GM23248 (cell line): Measurements from ENCODE around the gene RHOG.

ENCODE experiments used
- EZH2 ChIP-seq: fragments of 200-600 bp; sonication (generic); IDR thresholded peaks from 2 replicates; pipeline ENCODE4 v1.6.1; 2018; ENCODE audit warnings: antibody characterized with exemption, mild to moderate bottlenecking; ENCODE audit not compliant: insufficient read depth, poor library complexity, severe bottlenecking
- EZH2phosphoT487 ChIP-seq: fragments of 200-600 bp; sonication (generic); IDR thresholded peaks from 2 replicates; pipeline ENCODE4 v1.6.1; 2018; ENCODE audit warnings: antibody characterized with exemption, moderate library complexity, mild to moderate bottlenecking, low read depth; ENCODE audit not compliant: insufficient read depth

DNA sequence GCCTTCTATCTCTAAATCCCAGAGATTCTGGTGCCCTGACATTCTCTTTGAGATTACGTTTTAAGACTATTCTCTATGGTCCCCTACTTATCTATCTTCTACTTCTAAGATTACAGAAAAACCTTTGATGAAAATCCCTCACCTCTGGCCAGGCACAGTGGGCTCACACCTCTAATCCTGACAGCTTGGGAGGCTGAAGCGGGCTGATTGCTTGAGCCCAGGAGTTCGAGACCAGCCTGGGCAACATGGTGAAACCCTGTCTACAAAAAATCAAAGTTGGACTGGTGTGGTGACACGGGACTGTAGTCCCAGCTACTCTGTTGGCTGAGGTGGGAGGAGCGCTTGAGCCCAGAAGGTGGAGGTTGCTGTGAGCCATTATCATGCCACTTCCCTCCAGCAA, 57.8 kb downstream of the RHOG start:
- TF ChIP-seq EZH2 (no peak), EZH2phosphoT487 (no peak)
